Colonic mucosa (tissue), 4 donors: ENCODE results near the gene DTYMK. TPM values are rescaled to one million over a fixed set of nuclear protein-coding genes. Genes with fewer than 3 reads are reported as not detected.

ENCODE experiments used
- DNase-seq: peaks from one replicate; pipeline ENCODE4 v3.0.0-alpha.2; 2020
- H3K27ac ChIP-seq: fragments of 200-600 bp; one replicate; pipeline ENCODE4 v1.8.0; 2021
- H3K27me3 ChIP-seq: fragments of 200-600 bp; one replicate; pipeline ENCODE4 v1.8.0; 2021
- H3K36me3 ChIP-seq: fragments of 200-600 bp; one replicate; pipeline ENCODE4 v1.8.0; 2021
- H3K4me1 ChIP-seq: fragments of 200-600 bp; one replicate; pipeline ENCODE4 v1.8.0; 2021; ENCODE audit warnings: mild to moderate bottlenecking
- H3K4me3 ChIP-seq: fragments of 200-600 bp; one replicate; pipeline ENCODE4 v1.8.0; 2021
- H3K9ac ChIP-seq, 2 donors: one replicate each; pipeline ENCODE4 v1.7.0; 2013; ENCODE audit warnings: control low read depth in 2 of 2, low read depth in 2 of 2, low read length in 2 of 2
- H3K9me3 ChIP-seq: fragments of 200-600 bp; one replicate; pipeline ENCODE4 v1.8.0; 2021
- intact Hi-C: fragments of 100-400 bp; cut with DNase I; formaldehyde crosslinking; loops from one replicate; pipeline ENCODE4 v1.14.1; 2022
- total RNA-seq, 2 donors: library from RNA; stranded (reverse); fragmentation: NEBNext Ultra II Directional in 1 of 2; extraction: Animal tissue kit (Norgen Biotek cat#: 25700) in 1 of 2; gene quantifications; one replicate each; pipeline ENCODE4 v1.2.1, GENCODE V29; 2021
- TF ChIP-seq, protein P1 (sequence below): fragments of 200-600 bp; IDR thresholded peaks from one replicate; pipeline ENCODE4 v1.8.0; 2022; ENCODE audit warnings: antibody characterized with exemption, mild to moderate bottlenecking
- donor health status: healthy.
- donor health status: DM: no; HTN: no; CAD: no.
- donor health status: DM: no; HTN: no; CAD: no.

Gene DTYMK
- total RNA-seq, 2 donors from 2014 or later, result 22.6 to 106 TPM

DNA sequence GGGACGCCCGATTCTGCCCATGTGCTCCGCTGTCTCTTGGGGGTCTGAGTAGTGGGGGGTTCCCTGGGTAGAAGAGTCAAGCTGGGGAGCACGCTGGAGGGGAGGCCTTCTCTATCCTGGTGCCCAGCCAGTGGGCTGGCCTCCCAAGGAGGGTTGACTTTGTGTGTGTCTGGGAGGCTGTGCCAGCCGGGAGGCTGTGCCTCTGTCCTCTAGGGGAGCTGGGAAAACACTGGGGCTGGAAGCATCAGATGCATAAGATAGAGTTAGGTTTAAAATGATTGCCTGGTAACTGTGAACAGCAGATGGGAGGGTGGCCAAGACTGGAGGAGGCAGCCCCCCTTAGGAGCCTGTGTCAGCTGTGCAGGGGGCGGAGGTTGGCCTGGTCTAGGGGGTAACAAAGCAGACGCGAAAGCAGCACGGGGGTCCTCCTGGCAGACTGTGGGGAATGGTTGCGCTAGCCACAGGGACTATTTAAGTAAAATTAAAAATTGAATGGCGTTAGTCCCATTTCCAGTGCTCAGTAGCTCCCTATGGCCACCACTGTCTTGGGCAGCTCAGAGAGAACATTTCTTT lies 16.5 kb upstream of the DTYMK start:
- no peak overlapping the region for H3K27ac ChIP-seq
- peak overlapping the region; percentile 98 for H3K4me3 ChIP-seq
- TF ChIP-seq, protein P1, sequence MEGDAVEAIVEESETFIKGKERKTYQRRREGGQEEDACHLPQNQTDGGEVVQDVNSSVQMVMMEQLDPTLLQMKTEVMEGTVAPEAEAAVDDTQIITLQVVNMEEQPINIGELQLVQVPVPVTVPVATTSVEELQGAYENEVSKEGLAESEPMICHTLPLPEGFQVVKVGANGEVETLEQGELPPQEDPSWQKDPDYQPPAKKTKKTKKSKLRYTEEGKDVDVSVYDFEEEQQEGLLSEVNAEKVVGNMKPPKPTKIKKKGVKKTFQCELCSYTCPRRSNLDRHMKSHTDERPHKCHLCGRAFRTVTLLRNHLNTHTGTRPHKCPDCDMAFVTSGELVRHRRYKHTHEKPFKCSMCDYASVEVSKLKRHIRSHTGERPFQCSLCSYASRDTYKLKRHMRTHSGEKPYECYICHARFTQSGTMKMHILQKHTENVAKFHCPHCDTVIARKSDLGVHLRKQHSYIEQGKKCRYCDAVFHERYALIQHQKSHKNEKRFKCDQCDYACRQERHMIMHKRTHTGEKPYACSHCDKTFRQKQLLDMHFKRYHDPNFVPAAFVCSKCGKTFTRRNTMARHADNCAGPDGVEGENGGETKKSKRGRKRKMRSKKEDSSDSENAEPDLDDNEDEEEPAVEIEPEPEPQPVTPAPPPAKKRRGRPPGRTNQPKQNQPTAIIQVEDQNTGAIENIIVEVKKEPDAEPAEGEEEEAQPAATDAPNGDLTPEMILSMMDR, result no peak
- DNase-seq, result no peak
- intact Hi-C loops, result loop anchor here (10.0 kb wide), 1 partner anchor 172 kb away; no protein-coding TSS in a partner anchor
- peak overlapping the region; percentile 74 to 76 for H3K9ac ChIP-seq
- H3K36me3 ChIP-seq, result no peaks in the 10 kb centered on the region
- H3K27me3 ChIP-seq, result no peaks in the 10 kb centered on the region
- no peaks in the 10 kb centered on the region for H3K9me3 ChIP-seq
- H3K4me1 ChIP-seq, result peaks cover 12% of the 10 kb centered on the region

DNA sequence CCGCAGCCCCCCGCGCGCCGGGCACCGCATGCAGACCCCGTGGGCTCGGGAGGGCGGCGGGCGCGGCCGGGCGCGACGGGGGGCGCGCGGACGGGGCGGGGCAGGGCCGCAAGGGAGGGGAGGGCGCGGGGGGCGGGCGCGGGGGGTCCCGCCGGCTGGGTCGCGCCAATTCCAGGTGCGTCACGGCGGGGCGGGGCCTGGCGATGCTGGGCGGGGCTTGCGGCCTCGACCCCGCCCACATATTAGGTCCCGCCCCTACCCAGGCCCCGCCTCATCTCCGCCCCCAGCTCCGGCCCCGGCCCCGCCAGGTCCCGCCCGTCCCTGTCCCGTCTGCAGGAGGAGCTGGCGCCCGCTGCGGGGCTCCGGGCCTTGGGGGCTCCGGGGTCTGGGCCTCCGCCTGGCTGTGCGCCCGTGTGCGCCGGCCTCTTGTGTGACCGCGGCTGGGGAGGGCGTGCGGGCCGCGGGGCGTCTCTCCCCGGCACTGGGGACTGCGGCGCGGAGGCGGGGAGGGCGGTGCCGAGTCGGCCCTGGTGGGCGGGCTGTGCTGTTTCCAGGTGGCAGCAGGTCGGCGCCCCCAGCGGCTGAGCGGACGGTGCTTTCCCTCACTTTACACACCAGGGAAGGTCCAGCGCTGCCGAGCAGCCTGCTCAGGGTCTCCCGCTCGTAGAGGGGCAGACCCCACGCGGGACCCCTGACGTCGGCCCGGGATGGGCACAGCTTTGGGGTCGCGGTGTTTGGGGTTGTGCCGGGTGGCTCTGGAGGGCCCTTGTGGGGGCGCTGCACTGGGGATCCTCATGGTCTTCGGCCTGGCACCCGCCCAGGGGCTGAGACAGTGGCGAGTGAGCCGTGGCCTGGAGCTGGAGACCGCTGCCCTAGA lies 15.8 kb upstream of the DTYMK start:
- H3K27me3 ChIP-seq, result no peaks in the 10 kb centered on the region
- intact Hi-C loops, result loop anchor here (10.0 kb wide), 1 partner anchor 172 kb away; no protein-coding TSS in a partner anchor
- no peaks in the 10 kb centered on the region for H3K9me3 ChIP-seq
- H3K4me3 ChIP-seq, result peak overlapping the region; percentile 98
- H3K9ac ChIP-seq, result peak overlapping the region; percentile 74 to 76
- peak overlapping the region; percentile 80 for H3K27ac ChIP-seq
- peaks cover 12% of the 10 kb centered on the region for H3K4me1 ChIP-seq
- H3K36me3 ChIP-seq, result no peaks in the 10 kb centered on the region
- TF ChIP-seq, protein P1, result peak; percentile 39
- DNase-seq, result peak; percentile 84

DNA sequence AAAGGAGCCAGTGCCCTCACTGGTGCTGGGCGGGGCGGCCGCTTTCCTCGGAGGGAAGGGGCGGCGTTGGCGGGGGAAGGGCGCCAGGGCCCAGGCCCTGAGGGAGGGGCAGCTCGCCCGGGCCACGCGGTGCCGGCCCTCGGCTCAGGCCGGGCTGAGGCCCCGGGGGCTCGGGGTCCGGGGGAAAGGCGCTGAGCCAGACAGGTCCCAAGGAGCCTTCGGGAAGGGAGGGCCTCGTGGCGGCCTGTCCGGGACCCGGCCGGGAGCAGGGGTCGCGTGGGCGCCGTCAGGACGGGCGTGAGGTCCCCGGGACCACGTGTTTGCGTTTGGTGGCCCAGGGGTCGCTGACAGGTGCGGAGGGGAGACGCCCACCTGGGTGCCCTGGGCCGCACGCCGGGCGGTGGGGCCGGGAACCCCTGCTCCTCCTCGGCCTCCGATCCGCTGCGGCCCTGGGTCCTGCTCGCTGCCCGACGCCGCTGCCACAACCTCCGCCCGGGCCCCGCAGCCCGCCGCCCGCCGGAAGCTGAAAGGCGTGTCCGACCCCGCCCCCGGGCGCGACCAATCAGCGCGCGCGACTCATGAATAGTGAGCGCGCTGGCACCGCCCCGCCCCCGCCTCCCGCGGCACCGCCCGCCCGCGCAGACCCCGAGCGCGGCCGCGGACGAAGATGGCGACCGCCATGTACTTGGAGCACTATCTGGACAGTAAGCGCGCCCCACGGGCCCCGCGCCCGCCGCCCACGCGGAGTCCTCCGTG lies 15.0 kb upstream of the DTYMK start, which contains the start of gene ING5:
Gene ING5 (plus strand): TSS at position 641 of the 756 bp plus-strand sequence. CDS start 27 bp downstream, at position 668.
- peaks cover 12% of the 10 kb centered on the region for H3K4me1 ChIP-seq
- intact Hi-C loops, result loop anchor here (10.0 kb wide), 1 partner anchor 173 kb away; no protein-coding TSS in a partner anchor

DNA sequence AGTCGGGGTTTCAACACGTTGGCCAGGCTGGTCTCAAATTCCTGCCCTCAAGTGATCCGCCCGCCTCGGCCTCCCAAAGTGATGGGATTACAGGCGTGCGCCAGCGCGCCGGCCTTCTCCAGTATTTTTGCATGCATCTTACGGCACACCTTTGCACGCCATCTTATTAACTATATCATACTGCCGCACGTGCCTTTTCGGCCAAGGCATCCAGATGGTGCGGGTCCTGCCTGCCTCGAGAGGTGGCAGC lies 14.5 kb upstream of the DTYMK start:
- Histone ChIP-seq H3K9me3 (no peaks in the 10 kb centered on the region), H3K9ac (peak overlapping the region; percentile 71 to 95), H3K27me3 (no peaks in the 10 kb centered on the region), H3K27ac (peak overlapping the region; percentile 80), H3K4me3 (peak overlapping the region; percentile 69), H3K4me1 (peaks cover 12% of the 10 kb centered on the region), H3K36me3 (no peaks in the 10 kb centered on the region)
- intact Hi-C loops, result loop anchor here (10.0 kb wide), 1 partner anchor 174 kb away; no protein-coding TSS in a partner anchor
- TF ChIP-seq, protein P1, result peak; percentile 23
- DNase-seq, result no peak

More for the DNA sequence above, 15.0 kb upstream of the DTYMK start, which contains the start of gene ING5:
- TF ChIP-seq, protein P1, result no peak
- no peaks in the 10 kb centered on the region for H3K9me3 ChIP-seq
- H3K9ac ChIP-seq, result peak within 1 kb of the TSS; percentile 74 to 95
- DNase-seq, result peak; percentile 98
- no peaks in the 10 kb centered on the region for H3K27me3 ChIP-seq
- H3K27ac ChIP-seq, result peak within 1 kb of the TSS; percentile 80
- H3K4me3 ChIP-seq, result peak within 1 kb of the TSS; percentile 98
- no peaks in the 10 kb centered on the region for H3K36me3 ChIP-seq

DNA sequence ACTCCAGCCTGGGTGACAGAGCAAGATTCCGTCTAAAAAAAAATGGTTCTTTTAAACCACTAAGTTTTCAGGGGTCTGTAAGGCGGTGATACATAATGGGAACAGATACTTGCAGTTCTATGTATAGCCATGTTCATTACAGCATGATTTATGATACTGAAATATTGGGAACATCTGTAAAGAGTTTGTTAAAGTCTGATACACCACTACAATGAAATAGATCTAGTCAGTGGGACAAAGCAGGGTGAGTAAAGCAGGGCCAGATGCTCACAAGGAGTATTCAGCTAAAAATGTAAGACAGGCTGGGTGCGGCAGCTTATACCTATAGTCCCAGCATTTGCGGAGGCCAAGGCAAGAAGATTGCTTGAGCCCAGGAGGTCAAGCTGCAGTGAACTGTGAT lies 9.0 kb upstream of the DTYMK start:
- Histone ChIP-seq H3K27ac (no peak overlapping the region), H3K9ac (no peak overlapping the region), H3K36me3 (peaks cover 6% of the 10 kb centered on the region), H3K4me1 (peaks cover 3% of the 10 kb centered on the region), H3K4me3 (no peak overlapping the region), H3K9me3 (no peaks in the 10 kb centered on the region), H3K27me3 (no peaks in the 10 kb centered on the region)
- no peak for DNase-seq
- TF ChIP-seq, protein P1, result no peak
- intact Hi-C loops, result no loop called here
